Breast epithelium (tissue), 4 donors: ENCODE measurements around the gene ACER3. TPM values are rescaled to one million over a fixed set of nuclear protein-coding genes. Genes with fewer than 3 reads are reported as not detected.

ENCODE experiments used
- DNase-seq, 2 donors: peaks; one replicate each; pipeline ENCODE4 v3.0.0-alpha.2; 2019; ENCODE audit warnings: low spot score in 2 of 2
- H3K27ac ChIP-seq, 2 donors: fragments of 200-600 bp; sonication (generic) in 1 of 2; one replicate each; pipeline ENCODE4 v1.5.1; 2016 to 2019; ENCODE audit warnings: mild to moderate bottlenecking in 1 of 2
- H3K27me3 ChIP-seq, 2 donors: fragments of 200-600 bp; sonication (generic) in 1 of 2; one replicate each; pipeline versions ENCODE4 v1.5.1 to v1.6.0; 2017 to 2019; ENCODE audit warnings: control low read depth in 1 of 2, mild to moderate bottlenecking in 1 of 2
- H3K36me3 ChIP-seq: fragments of 200-600 bp; one replicate; pipeline ENCODE4 v1.5.1; 2019
- H3K4me1 ChIP-seq, 2 donors: fragments of 200-600 bp; sonication (generic); one replicate each; pipeline ENCODE4 v1.5.1; 2016 to 2019; ENCODE audit warnings: control low read depth in 1 of 2
- H3K4me3 ChIP-seq, 3 donors: fragments of 200-600 bp; sonication (generic); 1 replicate in 2 of 3; 2 replicates in 1 of 3; pipeline ENCODE4 v1.5.1; 2016 to 2019; ENCODE audit warnings: mild to moderate bottlenecking in 3 of 3, moderate library complexity in 2 of 3
- H3K9me3 ChIP-seq, 2 donors: fragments of 200-600 bp; sonication (generic) in 1 of 2; one replicate each; pipeline ENCODE4 v1.5.1; 2016 to 2019; ENCODE audit warnings: control low read depth in 1 of 2
- CTCF ChIP-seq, 3 donors: fragments of 450-650 bp; IDR thresholded peaks; one replicate each; pipeline ENCODE4 v1.5.1; 2016 to 2017; ENCODE audit warnings: antibody characterized with exemption in 3 of 3, mild to moderate bottlenecking in 3 of 3, moderate library complexity in 3 of 3
- POLR2A ChIP-seq: fragments of 450-650 bp; IDR thresholded peaks from one replicate; pipeline ENCODE4 v1.6.1; 2016; ENCODE audit warnings: antibody characterized with exemption, mild to moderate bottlenecking, moderate library complexity
- POLR2AphosphoS5 ChIP-seq, 3 donors: sonication (generic); formaldehyde crosslinking; IDR thresholded peaks; one replicate each; pipeline ENCODE4 v1.6.1; 2017; ENCODE audit warnings: antibody characterized with exemption in 3 of 3
- intact Hi-C: fragments of 100-400 bp; cut with DNase I; formaldehyde crosslinking; loops from one replicate; pipeline ENCODE4 v1.15.1; 2023; ENCODE audit warnings: low total_unique reads
- total RNA-seq, 3 donors: library from RNA; depleted of rRNA; stranded (reverse); fragments of >200 nt; gene quantifications; one replicate each; pipeline ENCODE4 v1.1.0, GENCODE V29; 2016

ACER3 gene
- total RNA-seq, 3 donors from 2014 or later = 8.2 to 35.2 (median 12.9) TPM

DNA sequence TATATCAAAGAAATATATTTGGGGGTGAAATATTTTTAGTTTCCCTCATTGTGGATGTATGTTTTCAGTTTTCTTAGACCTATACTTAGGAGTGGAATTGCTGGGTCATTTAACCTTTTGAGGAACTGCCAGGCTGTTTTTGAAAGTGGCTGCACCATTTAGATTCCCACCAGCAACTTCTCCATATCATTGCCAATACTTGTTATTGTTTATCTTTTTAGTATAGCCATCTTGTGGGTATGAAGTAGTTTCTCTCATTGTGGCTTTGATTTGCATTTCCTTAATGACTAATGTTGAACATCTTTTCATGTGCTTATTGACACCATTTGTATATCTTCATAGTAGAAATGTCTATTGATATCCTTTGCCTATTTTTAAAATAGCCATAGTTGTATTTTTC, 111.3 kb downstream of the ACER3 start:
- intact Hi-C loops = no loop called here
- Histone ChIP-seq H3K4me3 (no peak overlapping the region), H3K27ac (no peak overlapping the region), H3K4me1 (no peaks in the 10 kb centered on the region), H3K9me3 (peaks cover 9 to 19% of the 10 kb centered on the region in 2 donors), H3K27me3 (no peaks in the 10 kb centered on the region), H3K36me3 (no peaks in the 10 kb centered on the region)
- TF ChIP-seq POLR2AphosphoS5 (IDR thresholded peaks at IDR 0.05) (no peak), CTCF (IDR thresholded peaks at IDR 0.05) (no peak), POLR2A (no peak)
- DNase-seq = no peak

DNA sequence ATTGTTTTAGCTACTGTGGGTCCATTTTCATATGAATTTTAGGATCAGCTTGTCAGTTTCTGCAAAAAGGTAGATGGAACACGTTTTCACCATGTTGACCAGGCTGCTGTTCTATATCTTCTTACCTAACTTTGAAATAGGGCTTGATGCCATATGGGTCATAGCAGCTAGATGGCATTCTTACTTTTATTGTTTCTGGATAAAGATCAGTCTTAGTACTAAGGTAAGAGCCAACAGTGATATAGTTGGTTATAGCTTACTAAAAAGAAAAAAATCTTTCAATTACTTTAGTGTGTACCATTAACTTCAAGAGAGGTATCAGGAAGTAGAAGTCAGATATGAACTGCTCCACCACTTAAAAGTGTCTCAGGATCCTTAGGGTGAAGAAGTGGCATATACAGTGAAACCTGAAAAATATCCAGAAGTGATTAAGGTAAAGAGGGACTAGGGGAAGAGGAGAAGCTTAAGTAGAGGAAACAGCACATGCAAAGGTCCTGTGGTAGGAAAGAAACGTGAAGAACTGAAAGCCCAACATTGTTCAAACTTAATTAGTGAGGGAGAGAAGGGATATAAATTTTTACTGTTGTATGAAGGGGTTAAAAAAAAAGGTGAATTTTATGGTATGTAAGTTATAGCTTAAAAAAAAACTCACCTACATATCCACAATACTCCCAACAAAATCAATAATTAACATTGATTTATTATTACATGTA, 113.6 kb downstream of the ACER3 start:
- Histone ChIP-seq H3K27ac (no peak overlapping the region), H3K36me3 (no peaks in the 10 kb centered on the region), H3K9me3 (peaks cover 18 to 35% of the 10 kb centered on the region in 2 donors), H3K4me1 (no peaks in the 10 kb centered on the region), H3K4me3 (no peak overlapping the region), H3K27me3 (no peaks in the 10 kb centered on the region)
- no peak for DNase-seq
- intact Hi-C loops = no loop called here
- TF ChIP-seq CTCF (IDR thresholded peaks at IDR 0.05) = no peak
- TF ChIP-seq POLR2A = no peak
- TF ChIP-seq POLR2AphosphoS5 (IDR thresholded peaks at IDR 0.05) = no peak

GRCh38 chr11:76975513-76975912, 114.8 kb downstream of the ACER3 start:
- peaks cover 18 to 31% of the 10 kb centered on the region in 2 donors for H3K9me3 ChIP-seq
- TF ChIP-seq POLR2AphosphoS5 (IDR thresholded peaks at IDR 0.05) = no peak
- no peak for TF ChIP-seq POLR2A
- no peak for TF ChIP-seq CTCF (IDR thresholded peaks at IDR 0.05)

GRCh38 chr11:76977791-76978190, 117.1 kb downstream of the ACER3 start:
- no peaks in the 10 kb centered on the region for H3K4me1 ChIP-seq
- no peak overlapping the region for H3K27ac ChIP-seq
- TF ChIP-seq CTCF (IDR thresholded peaks at IDR 0.05) (no peak), POLR2AphosphoS5 (IDR thresholded peaks at IDR 0.05) (no peak), POLR2A (no peak)
- H3K36me3 ChIP-seq = no peaks in the 10 kb centered on the region
- no peak overlapping the region for H3K4me3 ChIP-seq
- H3K9me3 ChIP-seq = peaks cover 8 to 15% of the 10 kb centered on the region in 2 donors
- H3K27me3 ChIP-seq = no peaks in the 10 kb centered on the region
- no peak for DNase-seq
- intact Hi-C loops = no loop called here

More at GRCh38 chr11:76975513-76975912, 114.8 kb downstream of the ACER3 start:
- no peak overlapping the region for H3K27ac ChIP-seq
- H3K4me3 ChIP-seq = no peak overlapping the region
- intact Hi-C loops = no loop called here
- no peaks in the 10 kb centered on the region for H3K4me1 ChIP-seq
- no peaks in the 10 kb centered on the region for H3K36me3 ChIP-seq
- no peak for DNase-seq
- H3K27me3 ChIP-seq = no peaks in the 10 kb centered on the region

DNA sequence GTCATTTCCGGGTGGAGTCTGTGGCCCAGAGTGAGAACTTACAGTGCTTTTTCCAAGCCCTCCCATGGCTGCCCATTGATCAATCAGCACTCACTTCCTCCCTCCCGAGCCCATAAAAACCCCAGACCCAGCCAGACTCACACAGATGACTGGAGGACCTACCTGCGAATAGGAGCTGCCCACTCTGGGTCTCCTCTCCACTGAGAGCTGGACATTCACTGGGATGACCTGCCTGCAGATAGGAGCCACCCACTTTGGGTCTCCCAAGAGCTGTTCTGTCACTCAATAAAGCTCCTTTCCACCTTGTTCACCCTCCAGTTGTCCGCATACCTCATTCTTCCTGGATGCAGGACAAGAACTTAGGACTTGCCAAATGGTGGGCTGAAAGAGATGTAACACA, 117.5 kb downstream of the ACER3 start:
- Histone ChIP-seq H3K9me3 (peaks cover 8 to 15% of the 10 kb centered on the region in 2 donors), H3K36me3 (no peaks in the 10 kb centered on the region), H3K4me1 (no peaks in the 10 kb centered on the region), H3K27ac (no peak overlapping the region), H3K27me3 (no peaks in the 10 kb centered on the region), H3K4me3 (no peak overlapping the region)
- TF ChIP-seq CTCF (IDR thresholded peaks at IDR 0.05) = no peak
- no peak for TF ChIP-seq POLR2A
- TF ChIP-seq POLR2AphosphoS5 (IDR thresholded peaks at IDR 0.05) = no peak
- DNase-seq = no peak
- intact Hi-C loops = no loop called here
